T-helper 2 cell treated with Interferon-gamma antibody and Interleukin-4, amounts not matched to agents 5 μg/mL and 100 μg/mL, for 36 hours (primary cell): ENCODE results near the gene IL1RL2.

Experiments used
- DNase-seq: peaks from one replicate; pipeline ENCODE4 v3.0.0; 2021; ENCODE audit warnings: low spot score
- H3K27ac Mint-ChIP-seq: one replicate; pipeline ENCODE4 v1.8.0; 2021; ENCODE audit warnings: mild to moderate bottlenecking, mixed read lengths
- H3K27me3 Mint-ChIP-seq: one replicate; pipeline ENCODE4 v1.8.0; 2021; ENCODE audit warnings: low read depth, mixed read lengths
- H3K36me3 Mint-ChIP-seq: one replicate; pipeline ENCODE4 v1.8.0; 2021; ENCODE audit warnings: low read depth, mixed read lengths
- H3K4me1 Mint-ChIP-seq: one replicate; pipeline ENCODE4 v1.8.0; 2021; ENCODE audit warnings: low read depth, mixed read lengths
- H3K4me3 Mint-ChIP-seq: one replicate; pipeline ENCODE4 v1.8.0; 2022; ENCODE audit warnings: mild to moderate bottlenecking, moderate library complexity, mixed read lengths
- H3K9me3 Mint-ChIP-seq: one replicate; pipeline ENCODE4 v1.8.0; 2021; ENCODE audit warnings: mixed read lengths

The IL1RL2 gene

DNA sequence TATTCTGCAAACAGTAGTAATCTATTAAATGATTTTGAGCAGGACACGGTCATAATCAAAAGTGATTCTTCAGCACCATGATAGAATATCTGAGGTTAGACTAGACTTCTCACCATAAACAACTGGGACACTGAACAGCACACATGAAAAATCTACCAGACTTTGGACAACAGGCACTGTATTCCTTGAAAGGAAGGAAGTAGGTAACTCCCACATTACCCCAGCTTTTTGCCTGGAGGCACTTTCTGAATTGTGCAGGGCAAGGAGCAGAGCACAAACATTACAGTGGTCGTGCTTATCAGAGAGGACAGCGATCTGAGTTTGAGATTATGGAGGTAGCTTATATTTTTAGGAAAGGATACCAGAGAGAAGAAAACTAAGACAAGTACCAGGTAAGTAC is 99.2 kb downstream of the IL1RL2 start:
- Mint-ChIP-seq H3K4me3 (no peak overlapping the region), H3K27me3 (no peaks in the 10 kb centered on the region), H3K9me3 (peaks cover 4% of the 10 kb centered on the region), H3K36me3 (peaks cover 2% of the 10 kb centered on the region), H3K27ac (no peak overlapping the region), H3K4me1 (peaks cover 12% of the 10 kb centered on the region)
- no peak for DNase-seq

DNA sequence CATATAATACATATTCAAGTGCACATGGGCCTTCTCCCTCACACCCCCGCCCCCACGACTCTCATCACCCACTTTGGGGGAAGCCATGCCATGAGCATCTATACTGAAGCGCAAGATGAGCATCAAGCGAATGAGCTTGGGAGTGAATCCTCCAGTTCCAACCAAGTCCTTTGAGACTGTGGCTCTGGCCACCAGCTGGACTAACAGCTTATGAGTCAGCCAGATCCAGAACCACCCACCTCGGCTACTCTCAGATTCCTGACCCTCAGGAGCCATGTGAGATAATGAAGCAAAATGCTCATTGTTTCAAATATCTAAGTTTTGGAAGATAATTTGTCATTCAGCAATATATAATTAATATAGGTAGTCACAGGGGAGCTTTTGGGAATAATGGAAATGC is 102.3 kb downstream of the IL1RL2 start:
- no peaks in the 10 kb centered on the region for H3K27me3 Mint-ChIP-seq
- peaks cover 4% of the 10 kb centered on the region for H3K9me3 Mint-ChIP-seq

More for the DNA sequence above, 102.3 kb downstream of the IL1RL2 start:
- DNase-seq, result no peak
- Mint-ChIP-seq H3K4me1 (peaks cover 26% of the 10 kb centered on the region), H3K36me3 (peaks cover 2% of the 10 kb centered on the region), H3K4me3 (no peak overlapping the region), H3K27ac (no peak overlapping the region)
